ENCODE data around the gene NTM. TPM values are rescaled to one million over a fixed set of nuclear protein-coding genes. Genes with fewer than 3 reads are reported as not detected.

The NTM gene
- total RNA-seq, 4 donors from 2014 or later: 1.4 to 2.8 (median 1.7) TPM

DNA sequence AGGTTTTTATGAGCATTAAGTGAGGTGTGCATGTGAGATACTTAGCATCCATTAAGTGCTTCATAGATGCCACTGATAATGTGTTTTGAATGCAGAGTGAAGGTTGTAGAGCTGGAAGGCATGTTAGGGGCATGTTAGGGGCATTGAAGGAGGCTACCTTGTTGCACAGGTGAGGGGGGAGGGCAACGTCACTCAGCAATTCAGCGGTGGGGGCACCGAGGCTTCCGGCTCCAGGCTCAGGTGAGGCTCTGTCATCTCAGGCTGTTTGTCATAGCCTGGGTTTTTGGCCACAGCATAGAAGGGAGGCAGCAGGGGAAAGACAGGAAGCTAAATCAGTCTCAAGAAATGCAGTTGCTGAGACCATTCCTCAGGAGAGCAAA, 299.0 kb downstream of the NTM start:
- Histone ChIP-seq H3K27ac (no peak overlapping the region), H3K4me1 (no peaks in the 10 kb centered on the region), H3K4me3 (no peak overlapping the region), H3K27me3 (no peaks in the 10 kb centered on the region), H3K9me3 (no peaks in the 10 kb centered on the region), H3K36me3 (no peaks in the 10 kb centered on the region)
- TF ChIP-seq POLR2A (IDR thresholded peaks at IDR 0.05): no peak
- TF ChIP-seq, protein P1, sequence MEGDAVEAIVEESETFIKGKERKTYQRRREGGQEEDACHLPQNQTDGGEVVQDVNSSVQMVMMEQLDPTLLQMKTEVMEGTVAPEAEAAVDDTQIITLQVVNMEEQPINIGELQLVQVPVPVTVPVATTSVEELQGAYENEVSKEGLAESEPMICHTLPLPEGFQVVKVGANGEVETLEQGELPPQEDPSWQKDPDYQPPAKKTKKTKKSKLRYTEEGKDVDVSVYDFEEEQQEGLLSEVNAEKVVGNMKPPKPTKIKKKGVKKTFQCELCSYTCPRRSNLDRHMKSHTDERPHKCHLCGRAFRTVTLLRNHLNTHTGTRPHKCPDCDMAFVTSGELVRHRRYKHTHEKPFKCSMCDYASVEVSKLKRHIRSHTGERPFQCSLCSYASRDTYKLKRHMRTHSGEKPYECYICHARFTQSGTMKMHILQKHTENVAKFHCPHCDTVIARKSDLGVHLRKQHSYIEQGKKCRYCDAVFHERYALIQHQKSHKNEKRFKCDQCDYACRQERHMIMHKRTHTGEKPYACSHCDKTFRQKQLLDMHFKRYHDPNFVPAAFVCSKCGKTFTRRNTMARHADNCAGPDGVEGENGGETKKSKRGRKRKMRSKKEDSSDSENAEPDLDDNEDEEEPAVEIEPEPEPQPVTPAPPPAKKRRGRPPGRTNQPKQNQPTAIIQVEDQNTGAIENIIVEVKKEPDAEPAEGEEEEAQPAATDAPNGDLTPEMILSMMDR (IDR thresholded peaks at IDR 0.05): no peak
- DNase-seq: no peak

DNA sequence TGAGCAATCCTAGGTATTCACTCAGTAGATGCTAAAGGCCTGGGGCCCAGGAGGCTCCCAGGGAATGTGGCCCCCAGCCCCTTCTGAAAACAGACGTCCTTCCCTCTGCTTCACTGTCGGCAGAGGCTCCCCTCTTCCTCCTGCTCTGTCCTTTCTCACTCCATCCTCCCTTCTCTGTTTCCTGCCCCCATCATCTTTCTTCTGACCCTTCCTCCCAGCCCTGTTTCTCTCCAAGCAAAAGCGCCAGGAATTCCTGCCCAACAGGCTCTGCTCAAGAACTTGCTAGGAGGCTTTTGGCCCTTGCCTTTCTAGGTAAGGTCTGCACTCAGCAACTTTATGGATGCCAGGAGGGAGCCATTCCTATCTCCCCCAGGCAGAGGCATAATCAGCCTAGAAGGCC, 300.5 kb downstream of the NTM start:
- TF ChIP-seq, protein P1 (IDR thresholded peaks at IDR 0.05): no peak
- no peak for TF ChIP-seq POLR2A (IDR thresholded peaks at IDR 0.05)
- no peaks in the 10 kb centered on the region for H3K27me3 ChIP-seq
- H3K36me3 ChIP-seq: no peaks in the 10 kb centered on the region
- DNase-seq: no peak
- H3K9me3 ChIP-seq: no peaks in the 10 kb centered on the region
- H3K27ac ChIP-seq: no peak overlapping the region
- H3K4me1 ChIP-seq: no peaks in the 10 kb centered on the region
- no peak overlapping the region for H3K4me3 ChIP-seq

DNA sequence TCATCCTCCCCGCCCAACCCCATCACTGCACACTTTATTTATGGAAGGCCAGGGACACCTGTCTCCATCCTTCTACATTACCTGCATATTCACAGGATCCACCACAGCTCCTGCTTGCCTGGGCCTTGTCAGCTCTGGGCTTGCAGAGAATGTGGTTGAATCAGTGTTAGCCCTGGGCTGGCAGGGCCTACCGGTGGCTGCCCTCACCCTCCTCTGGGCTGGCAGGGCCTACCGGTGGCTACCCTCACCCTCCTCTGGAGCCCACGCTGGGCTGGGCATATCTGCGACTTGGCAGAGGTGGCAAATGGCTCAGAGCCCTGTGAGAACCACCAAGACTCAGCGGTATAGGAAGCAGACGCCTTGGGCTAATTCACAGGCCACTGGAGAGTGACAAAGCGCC, 300.9 kb downstream of the NTM start:
- no peaks in the 10 kb centered on the region for H3K27me3 ChIP-seq
- TF ChIP-seq, protein P1 (IDR thresholded peaks at IDR 0.05): no peak
- TF ChIP-seq POLR2A (IDR thresholded peaks at IDR 0.05): no peak
- H3K4me3 ChIP-seq: no peak overlapping the region
- H3K9me3 ChIP-seq: no peaks in the 10 kb centered on the region
- no peak for DNase-seq
- H3K4me1 ChIP-seq: no peaks in the 10 kb centered on the region
- no peaks in the 10 kb centered on the region for H3K36me3 ChIP-seq
- H3K27ac ChIP-seq: no peak overlapping the region

DNA sequence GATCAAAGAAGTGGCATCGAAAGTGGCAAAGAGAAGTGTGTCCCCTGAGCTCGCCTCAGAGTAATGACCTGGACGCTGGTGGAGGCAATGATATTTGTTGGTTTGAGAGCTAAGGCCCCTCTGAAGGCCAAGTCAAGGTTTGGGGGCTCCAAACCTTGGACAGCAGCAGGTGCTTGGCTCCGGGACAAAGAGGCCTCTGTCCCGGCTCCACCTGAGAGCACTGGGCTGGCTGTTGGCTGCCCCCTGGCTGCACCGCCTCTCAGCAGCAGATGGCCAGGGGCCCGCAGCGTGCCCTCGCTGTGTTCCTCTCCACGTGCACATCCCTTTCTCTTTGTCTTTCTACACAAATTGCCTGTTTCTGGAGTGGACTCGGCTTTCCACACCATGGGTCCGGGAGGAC, 301.3 kb downstream of the NTM start:
- no peak for DNase-seq
- no peak overlapping the region for H3K4me3 ChIP-seq
- no peak overlapping the region for H3K27ac ChIP-seq
- no peaks in the 10 kb centered on the region for H3K36me3 ChIP-seq
- no peaks in the 10 kb centered on the region for H3K9me3 ChIP-seq
- H3K4me1 ChIP-seq: no peaks in the 10 kb centered on the region
- no peak for TF ChIP-seq POLR2A (IDR thresholded peaks at IDR 0.05)
- TF ChIP-seq, protein P1 (IDR thresholded peaks at IDR 0.05): no peak
- no peaks in the 10 kb centered on the region for H3K27me3 ChIP-seq

DNA sequence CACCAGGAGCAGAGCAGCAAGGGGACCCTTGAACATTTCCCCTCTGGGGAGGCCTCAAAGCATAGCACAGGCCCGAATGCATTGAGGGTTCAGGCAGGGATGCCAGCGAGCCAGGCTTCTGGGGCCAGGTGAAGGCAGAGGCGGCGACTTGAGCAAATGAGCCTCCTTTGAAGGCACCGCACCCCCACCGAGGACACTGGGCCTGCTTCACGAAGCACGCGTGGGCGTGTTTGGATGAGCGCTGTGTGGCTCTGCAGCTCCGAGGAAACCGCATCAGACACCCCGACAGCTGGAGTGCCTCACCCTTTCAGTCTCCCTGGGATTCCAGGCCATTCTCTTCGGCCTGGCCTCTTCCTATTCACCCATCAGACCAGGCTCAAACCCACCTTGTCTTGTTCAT, 301.8 kb downstream of the NTM start:
- Histone ChIP-seq H3K9me3 (no peaks in the 10 kb centered on the region), H3K4me3 (no peak overlapping the region), H3K36me3 (no peaks in the 10 kb centered on the region), H3K27ac (no peak overlapping the region), H3K27me3 (no peaks in the 10 kb centered on the region), H3K4me1 (no peaks in the 10 kb centered on the region)
- TF ChIP-seq, protein P1 (IDR thresholded peaks at IDR 0.05): no peak
- TF ChIP-seq POLR2A (IDR thresholded peaks at IDR 0.05): no peak
- DNase-seq: no peak

Measured in Peyer's patch (tissue), 4 donors.